Posterior cingulate gyrus (tissue), 11 donors: ENCODE measurements around the gene CNKSR1.
A peak's percentile ranks its signal among the peaks of the same experiment; 100 is the strongest.

Experiments
- DNase-seq, 10 donors: peaks; one replicate each; pipeline versions ENCODE4 v3.0.0 to v3.0.0-alpha.2; 2020 to 2021; ENCODE audit warnings: mixed read lengths in 3 of 10
- intact Hi-C: fragments of 100-400 bp; cut with DNase I; formaldehyde crosslinking; loops from one replicate; pipeline ENCODE4 v1.15.1; 2023

CNKSR1 gene

DNA sequence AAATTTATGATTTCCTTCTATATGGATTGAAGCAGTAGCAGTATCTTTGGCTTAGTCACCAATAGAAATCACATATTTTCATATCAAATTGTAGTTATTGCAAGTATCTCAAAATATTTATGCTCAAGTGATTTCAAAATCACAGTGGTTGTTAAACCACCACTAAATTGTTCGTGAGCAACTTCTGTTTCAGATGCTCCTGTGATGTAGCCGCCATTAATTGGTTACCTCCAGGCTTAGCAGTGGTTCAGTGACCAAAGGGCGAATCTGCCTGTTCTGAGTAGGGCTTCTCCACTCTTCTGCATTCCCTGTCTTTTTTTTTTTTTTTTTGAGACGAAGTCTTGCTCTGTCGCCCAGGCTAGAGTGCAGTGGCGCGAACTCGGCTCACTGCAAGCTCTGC is 1.9 kb upstream of the CNKSR1 start:
- intact Hi-C loops: no loop called here
- DNase-seq: peak in 1 of 10 donors; percentile 0

- intact Hi-C loops: no loop called here
- DNase-seq: peak in 1 of 10 donors; percentile 0
Observed at GRCh38 chr1:26180010-26180506, 2.8 kb downstream of the CNKSR1 start.

- intact Hi-C loops: no loop called here
- no peak for DNase-seq
Observed at GRCh38 chr1:26181586-26182382, 4.5 kb downstream of the CNKSR1 start.

- intact Hi-C loops: no loop called here
- DNase-seq: no peak
Observed at GRCh38 chr1:26182383-26182696, 5.0 kb downstream of the CNKSR1 start.

DNA sequence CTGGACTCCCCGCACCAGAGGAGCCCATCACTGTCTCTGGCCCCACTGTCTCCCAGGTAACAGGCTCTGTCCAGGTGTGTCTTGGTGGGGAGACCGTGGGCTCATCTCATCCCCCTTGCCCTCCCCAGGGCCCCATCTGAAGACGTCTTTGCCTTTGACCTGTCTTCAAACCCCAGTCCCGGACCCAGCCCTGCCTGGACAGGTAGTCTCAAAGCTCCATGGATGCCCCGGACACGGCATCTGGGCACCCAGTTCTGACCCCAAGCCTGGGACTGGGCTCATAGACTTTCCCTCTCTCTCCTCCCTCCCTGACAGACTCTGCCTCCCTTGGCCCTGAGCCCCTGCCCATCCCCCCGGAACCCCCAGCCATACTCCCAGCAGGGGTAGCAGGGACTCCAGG is 6.8 kb downstream of the CNKSR1 start:
- DNase-seq: peak in 1 of 10 donors; percentile 70
- intact Hi-C loops: no loop called here

DNA sequence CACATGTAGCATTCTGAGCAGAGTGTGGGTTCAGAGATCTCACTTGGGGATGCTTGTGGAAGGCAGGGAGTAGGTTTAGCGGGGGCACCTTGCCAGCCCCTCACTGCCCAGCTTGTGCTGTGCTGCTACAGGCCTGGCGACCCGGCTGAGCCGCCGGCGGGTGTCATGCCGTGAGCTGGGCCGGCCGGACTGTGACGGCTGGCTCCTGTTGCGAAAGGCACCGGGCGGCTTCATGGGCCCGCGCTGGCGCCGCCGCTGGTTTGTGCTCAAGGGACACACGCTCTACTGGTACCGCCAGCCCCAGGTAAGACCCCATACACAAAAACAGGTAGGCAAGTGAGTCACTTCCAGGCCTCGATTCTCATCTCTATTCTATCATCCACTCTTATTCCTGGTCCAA is 7.6 kb downstream of the CNKSR1 start:
- intact Hi-C loops: no loop called here
- peak in 2 of 10 donors; percentile 23 to 62 for DNase-seq

- intact Hi-C loops: no loop called here
Observed at GRCh38 chr1:26187882-26188281, 10.6 kb downstream of the CNKSR1 start.

GRCh38 chr1:26188477-26188876 is 11.2 kb downstream of the CNKSR1 start:
- intact Hi-C loops: no loop called here
- DNase-seq: peak in 1 of 10 donors; percentile 24

More at GRCh38 chr1:26187882-26188281, 10.6 kb downstream of the CNKSR1 start:
- DNase-seq: no peak

GRCh38 chr1:26189331-26189730 is 12.0 kb downstream of the CNKSR1 start:
- DNase-seq: peak in 1 of 10 donors; percentile 39
- intact Hi-C loops: no loop called here

- intact Hi-C loops: no loop called here
- DNase-seq: no peak
Observed at GRCh38 chr1:26189751-26190275, 12.5 kb downstream of the CNKSR1 start.

GRCh38 chr1:26190373-26190987 is 13.2 kb downstream of the CNKSR1 start, which contains the start of gene CATSPER4:
TSS of gene CATSPER4 (plus strand) at chr1:26190602. CDS start at chr1:26190628, 26 bp downstream.
- intact Hi-C loops: no loop called here
- DNase-seq: peak in 2 of 10 donors; percentile 20 to 29

DNA sequence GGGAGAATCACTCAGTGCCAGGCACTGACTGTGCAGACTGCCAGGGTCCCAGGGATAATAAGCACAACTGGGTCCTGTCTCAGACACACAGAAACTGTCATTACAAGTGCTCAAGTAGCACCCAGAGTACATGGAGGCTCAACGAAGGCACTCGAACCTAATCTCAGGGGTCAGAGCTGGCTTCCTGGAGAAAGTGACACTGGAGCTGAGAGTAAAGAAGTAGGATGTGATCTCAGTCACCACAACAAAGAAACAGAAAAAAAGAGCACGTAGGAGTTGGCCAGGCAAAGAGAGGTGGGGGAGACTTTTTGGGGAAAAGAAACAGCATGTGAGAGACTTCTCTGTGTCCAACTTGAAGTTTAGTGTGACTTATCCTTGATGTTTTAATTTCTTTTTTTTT is 14.4 kb downstream of the CNKSR1 start:
- peak in 1 of 10 donors; percentile 4 for DNase-seq
- intact Hi-C loops: no loop called here

- intact Hi-C loops: no loop called here
- no peak for DNase-seq
Observed at GRCh38 chr1:26195805-26196204, 18.5 kb downstream of the CNKSR1 start.

DNA sequence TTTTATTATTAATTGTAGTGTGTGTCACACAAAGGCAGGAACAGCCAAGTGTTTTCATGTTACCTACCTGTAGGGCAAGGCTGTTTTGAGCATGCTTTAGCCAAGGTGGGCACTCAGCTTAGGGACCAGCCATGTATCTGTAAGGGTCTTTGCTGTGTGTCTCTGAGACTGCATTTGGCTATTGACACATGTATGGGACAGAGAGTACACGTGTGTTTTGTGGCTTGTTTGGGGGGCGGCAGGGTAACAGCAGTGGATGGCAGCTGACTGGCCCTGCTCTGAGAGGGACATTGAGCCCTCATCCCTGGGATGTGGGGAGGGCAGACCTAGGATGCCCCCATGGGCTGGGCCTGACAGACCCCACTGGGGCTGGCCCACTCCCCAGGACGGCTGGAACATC is 20.0 kb downstream of the CNKSR1 start:
- peak in 1 of 10 donors; percentile 9 for DNase-seq

DNA sequence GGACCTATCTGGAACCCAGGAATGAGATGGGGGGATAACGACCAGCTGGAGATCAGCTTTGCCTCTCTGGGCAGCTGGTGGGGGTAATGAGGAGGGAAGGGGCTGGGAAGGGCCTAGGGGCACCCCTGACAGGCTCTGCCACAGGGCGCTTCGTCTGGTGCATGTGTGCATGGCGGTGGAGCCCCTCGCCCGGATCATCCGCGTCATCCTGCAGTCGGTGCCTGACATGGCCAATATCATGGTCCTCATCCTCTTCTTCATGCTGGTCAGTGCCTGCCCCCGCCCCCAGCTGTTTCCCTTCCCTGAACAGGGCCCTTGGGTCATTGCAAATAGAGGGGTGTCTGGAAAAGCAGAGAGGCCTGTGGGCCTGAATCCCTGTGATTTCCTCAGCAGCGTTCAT is 20.5 kb downstream of the CNKSR1 start:
- intact Hi-C loops: no loop called here
- peak in 2 of 10 donors; percentile 52 to 65 for DNase-seq

More for the DNA sequence above, 20.0 kb downstream of the CNKSR1 start:
- intact Hi-C loops: no loop called here

- DNase-seq: peak in 1 of 10 donors; percentile 7
- intact Hi-C loops: no loop called here
Observed at GRCh38 chr1:26200413-26200812, 23.1 kb downstream of the CNKSR1 start.

GRCh38 chr1:26203642-26204318 is 26.5 kb downstream of the CNKSR1 start:
- no peak for DNase-seq
- intact Hi-C loops: no loop called here

- peak in 1 of 10 donors; percentile 9 for DNase-seq
- intact Hi-C loops: no loop called here
Observed at GRCh38 chr1:26210147-26210870, 33.0 kb downstream of the CNKSR1 start.

DNA sequence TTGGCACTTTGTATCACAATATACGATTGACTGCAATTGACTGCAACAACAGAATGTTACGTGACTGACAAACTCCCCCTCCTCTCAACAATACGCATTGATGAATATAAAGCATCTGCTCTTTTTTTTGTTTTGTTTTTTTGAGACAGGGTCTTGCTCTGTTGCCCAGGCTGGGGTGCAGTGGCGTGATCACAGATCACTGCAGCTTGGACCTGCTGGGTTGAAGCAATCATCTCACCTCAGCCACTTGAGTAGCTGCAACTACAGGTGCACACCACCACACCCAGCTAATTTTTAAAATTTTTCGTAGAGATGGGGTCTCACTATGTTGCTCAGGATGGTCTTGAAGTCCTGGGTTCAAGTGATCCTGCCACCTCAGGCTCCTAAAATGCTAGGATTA is 35.4 kb downstream of the CNKSR1 start:
- no peak for DNase-seq
- intact Hi-C loops: no loop called here

DNA sequence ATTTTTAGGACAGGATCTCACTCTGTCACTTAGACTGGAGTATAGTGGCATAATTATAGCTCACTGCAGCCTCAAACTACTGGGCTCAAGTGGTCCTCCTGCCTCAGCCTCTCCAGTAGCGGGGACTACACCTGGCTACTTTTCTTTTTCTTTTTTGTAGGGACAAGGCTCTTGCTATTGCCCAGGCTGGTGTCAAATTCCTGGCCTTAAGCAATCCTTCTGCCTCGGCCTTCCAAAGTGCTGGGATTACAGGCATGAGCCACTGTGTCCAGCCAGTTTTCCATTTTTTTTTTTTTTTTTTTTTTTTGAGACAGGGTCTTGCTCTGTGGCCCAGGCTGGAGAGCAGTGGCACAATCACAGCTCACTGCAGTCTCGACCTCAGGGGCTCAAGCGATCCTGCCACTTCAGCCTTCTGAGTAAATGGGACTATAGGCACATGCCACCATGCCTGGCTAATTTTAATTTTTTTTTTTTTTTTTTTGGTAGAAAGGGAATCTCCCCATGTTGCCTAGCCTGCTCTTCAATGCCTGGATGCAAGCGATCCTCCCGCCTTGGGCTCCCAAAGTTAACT is 36.1 kb downstream of the CNKSR1 start:
- peak in 1 of 10 donors; percentile 52 for DNase-seq
- intact Hi-C loops: no loop called here
